GM12865 (cell line): ENCODE results near the gene TNS3.
"Not testable (repeated sequence)": the region's sequence is repeated elsewhere in the genome, so short reads cannot be mapped to it uniquely, and the experiment has no call there.

Experiments
- DNase-seq: peaks from one replicate; pipeline ENCODE4 v3.0.0; 2010; ENCODE audit warnings: low read depth
- H3K4me3 ChIP-seq: 2 replicates; pipeline ENCODE4 v1.5.1; 2011; ENCODE audit warnings: mild to moderate bottlenecking, low read depth, low read length, control low read depth
- CTCF ChIP-seq: IDR thresholded peaks from 2 replicates; pipeline ENCODE4 v1.5.1; 2011; ENCODE audit warnings: low read length, control low read depth, low read depth, inconsistent platforms; ENCODE audit not compliant: insufficient read depth; ENCODE audit errors: missing control alignments

The TNS3 gene

GRCh38 chr7:47262881-47263280 lies 319.0 kb downstream of the TNS3 start:
- no peak for TF ChIP-seq CTCF
- no peak for DNase-seq
- no peak overlapping the region for H3K4me3 ChIP-seq

GRCh38 chr7:47262160-47262559 lies 319.8 kb downstream of the TNS3 start:
- H3K4me3 ChIP-seq, DNase-seq: not testable (repeated sequence)

- DNase-seq: no peak
- no peak overlapping the region for H3K4me3 ChIP-seq
- TF ChIP-seq CTCF: no peak
These were observed 321.6 kb downstream of the TNS3 start for GRCh38 chr7:47260270-47260669.

- no peak for DNase-seq
- H3K4me3 ChIP-seq: no peak overlapping the region
- TF ChIP-seq CTCF: no peak
These were observed 322.2 kb downstream of the TNS3 start for GRCh38 chr7:47259682-47260081.

- no peak overlapping the region for H3K4me3 ChIP-seq
- no peak for DNase-seq
- TF ChIP-seq CTCF: no peak
These were observed 323.1 kb downstream of the TNS3 start for GRCh38 chr7:47258798-47259197.

GRCh38 chr7:47256016-47256415 lies 325.9 kb downstream of the TNS3 start:
- no peak for DNase-seq
- no peak overlapping the region for H3K4me3 ChIP-seq
- TF ChIP-seq CTCF: no peak

- DNase-seq: no peak
- no peak for TF ChIP-seq CTCF
- H3K4me3 ChIP-seq: no peak overlapping the region
These were observed 326.5 kb downstream of the TNS3 start for GRCh38 chr7:47255441-47255840.

GRCh38 chr7:47255007-47255406 lies 326.9 kb downstream of the TNS3 start:
- H3K4me3 ChIP-seq: peak overlapping the region; percentile 27
- no peak for DNase-seq
- TF ChIP-seq CTCF: no peak
